WTC11 (cell line): Measurements from ENCODE around the gene GOLPH3. TPM values are rescaled to one million over a fixed set of nuclear protein-coding genes. Genes with fewer than 3 reads are reported as not detected.
"Not testable (repeated sequence)": the region's sequence is repeated elsewhere in the genome, so short reads cannot be mapped to it uniquely, and the experiment has no call there.

Source experiments
- ATAC-seq: fragments of 200-7000 bp; cut with Tn5 transposase; 2 replicates; pipeline ENCODE4 v1.10.0; 2021; ENCODE audit warnings: mild to moderate bottlenecking, moderate library complexity
- CTCF ChIA-PET: fragments of 300-600 bp; sonication (Branson Sonifier 250); formaldehyde crosslinking; loops from one replicate; lab custom pipeline; 2021; ENCODE audit warnings: antibody characterized with exemption; lab: Charles Lee
- POLR2A ChIA-PET: fragments of 350-600 bp; sonication (Branson Sonifier 250); formaldehyde crosslinking; loops from one replicate; lab custom pipeline; 2021; ENCODE audit warnings: antibody characterized with exemption; lab: Charles Lee
- DNase-seq: peaks from one replicate; pipeline ENCODE4 v3.0.0; 2021; ENCODE audit warnings: low spot score
- H3K27ac Mint-ChIP-seq: 2 replicates; pipeline ENCODE4 v1.8.0; 2021; ENCODE audit warnings: mixed read lengths
- H3K27me3 Mint-ChIP-seq: 2 replicates; pipeline ENCODE4 v1.8.0; 2021; ENCODE audit warnings: low read depth, mild to moderate bottlenecking, moderate library complexity, mixed read lengths
- H3K36me3 Mint-ChIP-seq: 2 replicates; pipeline ENCODE4 v1.8.0; 2021; ENCODE audit warnings: mixed read lengths
- H3K4me1 Mint-ChIP-seq: 2 replicates; pipeline ENCODE4 v1.8.0; 2022; ENCODE audit warnings: mixed read lengths
- H3K4me3 Mint-ChIP-seq: 2 replicates; pipeline ENCODE4 v1.8.0; 2021; ENCODE audit warnings: mild to moderate bottlenecking, moderate library complexity, mixed read lengths
- H3K9me3 Mint-ChIP-seq: 2 replicates; pipeline ENCODE4 v1.8.0; 2021; ENCODE audit warnings: mixed read lengths
- ARID4B ChIP-seq: sonication (generic); formaldehyde crosslinking; IDR thresholded peaks from 2 replicates; pipeline ENCODE4 v1.8.0; 2023; ENCODE audit warnings: missing genetic modification reagents, mild to moderate bottlenecking, borderline replicate concordance
- ATF3 ChIP-seq: sonication (generic); formaldehyde crosslinking; conservative IDR thresholded peaks from 2 replicates; pipeline ENCODE4 v1.8.1; 2022; ENCODE audit warnings: mild to moderate bottlenecking, missing genetic modification reagents
- CBFB ChIP-seq: sonication (generic); formaldehyde crosslinking; IDR thresholded peaks from 2 replicates; pipeline ENCODE4 v1.8.1; 2022; ENCODE audit warnings: mild to moderate bottlenecking, low read depth, missing genetic modification reagents
- CREB1 ChIP-seq: sonication (generic); formaldehyde crosslinking; IDR thresholded peaks from 2 replicates; pipeline ENCODE4 v1.8.0; 2023; ENCODE audit warnings: mild to moderate bottlenecking, missing genetic modification reagents
- E2F5 ChIP-seq: sonication (generic); formaldehyde crosslinking; IDR thresholded peaks from 2 replicates; pipeline ENCODE4 v1.8.1; 2022; ENCODE audit warnings: mild to moderate bottlenecking, moderate library complexity, missing genetic modification reagents
- EMX1 ChIP-seq: fragments of 250-450 bp; sonication (Bioruptor Pico); IDR thresholded peaks from 2 replicates; pipeline ENCODE4 v1.8.0; 2021; ENCODE audit warnings: mild to moderate bottlenecking
- FOXK1 ChIP-seq: sonication (generic); formaldehyde crosslinking; IDR thresholded peaks from 2 replicates; pipeline ENCODE4 v1.8.0; 2022; ENCODE audit warnings: mild to moderate bottlenecking, moderate library complexity, missing genetic modification reagents
- IRF1 ChIP-seq: sonication (generic); formaldehyde crosslinking; IDR thresholded peaks from 2 replicates; pipeline ENCODE4 v1.8.0; 2023; ENCODE audit warnings: missing genetic modification reagents
- JUN ChIP-seq: sonication (generic); formaldehyde crosslinking; IDR thresholded peaks from 2 replicates; pipeline ENCODE4 v1.8.0; 2023; ENCODE audit warnings: mild to moderate bottlenecking, missing genetic modification reagents
- KAT7 ChIP-seq: sonication (generic); formaldehyde crosslinking; IDR thresholded peaks from 2 replicates; pipeline ENCODE4 v1.8.1; 2023; ENCODE audit warnings: missing genetic modification reagents, mild to moderate bottlenecking, borderline replicate concordance
- MYBL2 ChIP-seq: sonication (generic); formaldehyde crosslinking; IDR thresholded peaks from 2 replicates; pipeline ENCODE4 v1.8.1; 2023; ENCODE audit warnings: mild to moderate bottlenecking, moderate library complexity, missing genetic modification reagents
- SMAD3 ChIP-seq: sonication (generic); formaldehyde crosslinking; IDR thresholded peaks from 2 replicates; pipeline ENCODE4 v1.8.0; 2022; ENCODE audit warnings: missing genetic modification reagents, mild to moderate bottlenecking, borderline replicate concordance
- TCF7 ChIP-seq: sonication (generic); formaldehyde crosslinking; IDR thresholded peaks from 2 replicates; pipeline ENCODE4 v1.8.0; 2022; ENCODE audit warnings: mild to moderate bottlenecking, low read depth, missing genetic modification reagents, moderate library complexity
- TEAD1 ChIP-seq: sonication (generic); formaldehyde crosslinking; IDR thresholded peaks from 2 replicates; pipeline ENCODE4 v1.8.0; 2022; ENCODE audit warnings: mild to moderate bottlenecking, missing genetic modification reagents
- ZNF121 ChIP-seq: sonication (generic); formaldehyde crosslinking; IDR thresholded peaks from 2 replicates; pipeline ENCODE4 v1.8.0; 2023; ENCODE audit warnings: missing genetic modification reagents
- ZNF232 ChIP-seq: sonication (generic); formaldehyde crosslinking; IDR thresholded peaks from 2 replicates; pipeline ENCODE4 v1.8.0; 2022; ENCODE audit warnings: mild to moderate bottlenecking, missing genetic modification reagents
- ZNF512 ChIP-seq: sonication (generic); formaldehyde crosslinking; IDR thresholded peaks from 2 replicates; pipeline ENCODE4 v1.8.1; 2022; ENCODE audit warnings: missing genetic modification reagents, borderline replicate concordance
- total RNA-seq: library from RNA; stranded (reverse); gene quantifications from 3 replicates; pipeline ENCODE4 v1.2.3, GENCODE V29; 2021

GOLPH3 gene
- total RNA-seq, 1 experiment from 2014 or later, result 101 TPM

- TF ChIP-seq TCF7 (CRISPR knock-in tag), result no peak
- TF ChIP-seq IRF1 (CRISPR knock-in tag), result no peak
- TF ChIP-seq SMAD3 (CRISPR knock-in tag), result no peak
- TF ChIP-seq CBFB (CRISPR knock-in tag), result no peak
- TF ChIP-seq EMX1 (CRISPR knock-in tag), result no peak
- no peak for TF ChIP-seq ATF3 (CRISPR knock-in tag)
- no peak for TF ChIP-seq E2F5 (CRISPR knock-in tag)
- no peak for TF ChIP-seq CREB1
- TF ChIP-seq ARID4B (CRISPR knock-in tag), result no peak
- no peak for TF ChIP-seq MYBL2
- no peak for TF ChIP-seq ZNF121 (CRISPR knock-in tag)
- TF ChIP-seq TEAD1, result no peak
- no peak for TF ChIP-seq FOXK1 (CRISPR knock-in tag)
- no peak for TF ChIP-seq ZNF232 (CRISPR knock-in tag)
- TF ChIP-seq ZNF512 (CRISPR knock-in tag), result no peak
- TF ChIP-seq JUN (CRISPR knock-in tag), result no peak
- no peak for TF ChIP-seq KAT7 (CRISPR knock-in tag)
- Mint-ChIP-seq H3K4me3 (no peak overlapping the region), H3K4me1 (no peaks in the 10 kb centered on the region), H3K9me3 (0 out of 2 replicates have a peak, but pooled peaks cover 3% of the 10 kb centered on the region), H3K27me3 (no peaks in the 10 kb centered on the region), H3K27ac (no peak overlapping the region), H3K36me3 (no peaks in the 10 kb centered on the region; the same call in 1 of the 2 replicates)
- ATAC-seq, result no peak
- DNase-seq, result no peak
- POLR2A ChIA-PET, result no interaction called here
- CTCF ChIA-PET, result no interaction called here
These were observed 91.4 kb downstream of the GOLPH3 start for GRCh38 chr5:32082701-32083100.

- H3K27ac Mint-ChIP-seq, H3K36me3 Mint-ChIP-seq, ATAC-seq, H3K4me1 Mint-ChIP-seq, H3K9me3 Mint-ChIP-seq, POLR2A ChIA-PET, DNase-seq, H3K27me3 Mint-ChIP-seq, H3K4me3 Mint-ChIP-seq: not testable (repeated sequence)
- CTCF ChIA-PET, result interaction anchor here (1.8 kb wide), 1 partner anchor 12 kb away, joined by 6 read pairs; no protein-coding TSS in a partner anchor
These were observed 93.6 kb downstream of the GOLPH3 start for GRCh38 chr5:32080565-32080964.

GRCh38 chr5:32078855-32079254, 95.3 kb downstream of the GOLPH3 start:
- ATAC-seq, POLR2A ChIA-PET, H3K27me3 Mint-ChIP-seq, DNase-seq, H3K27ac Mint-ChIP-seq, H3K4me3 Mint-ChIP-seq, H3K9me3 Mint-ChIP-seq, H3K36me3 Mint-ChIP-seq, H3K4me1 Mint-ChIP-seq: not testable (repeated sequence)
- CTCF ChIA-PET, result interaction anchor here (0.6 to 1.6 kb wide), 4 partner anchors 14 to 270 kb away, joined by 3 to 6 read pairs (median 4); no protein-coding TSS in a partner anchor
